SK-N-SH treated with all-trans-retinoic acid at 6 μM for 48 hours (cell line): ENCODE data around the gene MAGEB17.

ENCODE experiments used
- ATAC-seq: fragments of 200-7000 bp; cut with Tn5 transposase; 3 replicates; pipeline ENCODE4 v1.9.1; 2020; ENCODE audit warnings: mild to moderate bottlenecking, moderate library complexity
- ARNTL ChIP-seq: fragments of 450-650 bp; formaldehyde crosslinking; IDR thresholded peaks from 2 replicates; pipeline ENCODE4 v1.5.0; 2020; ENCODE audit warnings: low read depth, mild to moderate bottlenecking, moderate library complexity, borderline replicate concordance
- BACH2 ChIP-seq: fragments of 250-450 bp; sonication (Bioruptor Pico); IDR thresholded peaks from 2 replicates; pipeline ENCODE4 v1.9.0; 2021; ENCODE audit warnings: mild to moderate bottlenecking, borderline replicate concordance
- CSDC2 ChIP-seq: fragments of 250-450 bp; sonication (Bioruptor Pico); IDR thresholded peaks from 2 replicates; pipeline ENCODE4 v1.5.0; 2020; ENCODE audit warnings: mild to moderate bottlenecking, moderate library complexity
- CSRNP3 ChIP-seq: fragments of 250-450 bp; sonication (Bioruptor Pico); IDR thresholded peaks from 2 replicates; pipeline ENCODE4 v1.5.1; 2021; ENCODE audit warnings: mild to moderate bottlenecking, moderate library complexity
- ESRRG ChIP-seq: fragments of 250-450 bp; sonication (Bioruptor Pico); IDR thresholded peaks from 2 replicates; pipeline ENCODE4 v1.6.1; 2021; ENCODE audit warnings: mild to moderate bottlenecking
- GLIS3 ChIP-seq: fragments of 250-450 bp; sonication (Bioruptor Pico); IDR thresholded peaks from 2 replicates; pipeline ENCODE4 v1.5.0; 2020; ENCODE audit warnings: mild to moderate bottlenecking, moderate library complexity
- ISL1 ChIP-seq: fragments of 250-450 bp; sonication (Bioruptor Pico); IDR thresholded peaks from 2 replicates; pipeline ENCODE4 v2.1.2; 2022; ENCODE audit warnings: mild to moderate bottlenecking, moderate library complexity
- OSR1 ChIP-seq: fragments of 250-450 bp; sonication (Bioruptor Pico); IDR thresholded peaks from 2 replicates; pipeline ENCODE4 v1.8.0; 2022; ENCODE audit warnings: moderate library complexity, mild to moderate bottlenecking, inconsistent platforms
- PATZ1 ChIP-seq: fragments of 250-450 bp; sonication (Bioruptor Pico); IDR thresholded peaks from 2 replicates; pipeline ENCODE4 v1.8.0; 2020; ENCODE audit warnings: mild to moderate bottlenecking, moderate library complexity, borderline replicate concordance
- POU6F1 ChIP-seq: fragments of 250-450 bp; sonication (Bioruptor Pico); IDR thresholded peaks from 2 replicates; pipeline ENCODE4 v1.8.0; 2021; ENCODE audit warnings: low read depth, mild to moderate bottlenecking, moderate library complexity, borderline replicate concordance
- PPARA ChIP-seq: fragments of 250-450 bp; sonication (Bioruptor Pico); IDR thresholded peaks from 2 replicates; pipeline ENCODE4 v1.5.0; 2020; ENCODE audit warnings: mild to moderate bottlenecking, borderline replicate concordance
- RARB ChIP-seq: fragments of 250-450 bp; sonication (Bioruptor Pico); IDR thresholded peaks from 2 replicates; pipeline ENCODE4 v1.8.0; 2021; ENCODE audit warnings: mild to moderate bottlenecking, moderate library complexity
- SNAI2 ChIP-seq: fragments of 250-450 bp; sonication (Bioruptor Pico); IDR thresholded peaks from 2 replicates; pipeline ENCODE4 v1.5.0; 2020; ENCODE audit warnings: mild to moderate bottlenecking, moderate library complexity
- TCF4 ChIP-seq: fragments of 250-450 bp; sonication (Bioruptor Pico); IDR thresholded peaks from 2 replicates; pipeline ENCODE4 v1.8.0; 2021; ENCODE audit warnings: mild to moderate bottlenecking, moderate library complexity, borderline replicate concordance
- TOX ChIP-seq: fragments of 250-450 bp; sonication (Bioruptor Pico); IDR thresholded peaks from 2 replicates; pipeline ENCODE4 v1.8.0; 2021; ENCODE audit warnings: mild to moderate bottlenecking, moderate library complexity, borderline replicate concordance
- ZC3H10 ChIP-seq: fragments of 250-450 bp; sonication (Bioruptor Pico); IDR thresholded peaks from 2 replicates; pipeline ENCODE4 v1.5.1; 2021; ENCODE audit warnings: mild to moderate bottlenecking, moderate library complexity
- ZFP30 ChIP-seq: fragments of 450-650 bp; formaldehyde crosslinking; IDR thresholded peaks from 2 replicates; pipeline ENCODE4 v1.5.0; 2022; ENCODE audit warnings: mild to moderate bottlenecking, moderate library complexity
- ZNF565 ChIP-seq: fragments of 450-650 bp; formaldehyde crosslinking; conservative IDR thresholded peaks from 2 replicates; pipeline ENCODE4 v1.5.0; 2020; ENCODE audit warnings: low read depth, mild to moderate bottlenecking, moderate library complexity
- ZNF70 ChIP-seq: fragments of 450-650 bp; formaldehyde crosslinking; IDR thresholded peaks from 2 replicates; pipeline ENCODE4 v1.5.0; 2020; ENCODE audit warnings: mild to moderate bottlenecking, moderate library complexity
- ZNF8 ChIP-seq: fragments of 450-650 bp; formaldehyde crosslinking; IDR thresholded peaks from 2 replicates; pipeline ENCODE4 v1.5.0; 2020; ENCODE audit warnings: mild to moderate bottlenecking, moderate library complexity
- TF ChIP-seq, protein P1 (sequence below): fragments of 250-450 bp; sonication (Bioruptor Pico); IDR thresholded peaks from 2 replicates; pipeline ENCODE4 v1.5.0; 2020; ENCODE audit warnings: mild to moderate bottlenecking, moderate library complexity

Gene MAGEB17

DNA sequence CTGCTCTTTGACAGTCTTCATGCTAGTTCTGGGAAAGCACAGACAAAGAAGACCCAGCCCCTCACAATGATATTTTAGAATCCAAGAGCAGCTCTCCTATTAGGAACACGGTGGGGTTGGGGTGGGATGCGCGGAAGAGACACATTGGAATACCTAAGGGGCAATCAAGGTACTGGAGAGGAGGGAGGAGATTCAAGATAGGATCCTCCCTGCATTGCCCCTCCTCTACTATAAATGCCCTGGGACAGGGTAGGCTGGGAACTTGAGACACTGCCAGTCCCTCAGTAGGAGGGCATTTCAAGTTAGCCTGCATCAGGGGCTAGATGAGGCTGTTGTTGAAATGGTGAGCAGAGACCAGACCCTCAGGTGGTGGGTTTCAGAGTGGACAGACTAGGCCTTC lies 5.1 kb downstream of the MAGEB17 start:
- TF ChIP-seq ARNTL (CRISPR knock-in tag) (no peak), ZNF70 (CRISPR knock-in tag) (no peak), BACH2 (no peak), TOX (CRISPR knock-in tag) (no peak), CSRNP3 (CRISPR knock-in tag) (no peak), PPARA (CRISPR knock-in tag) (no peak), RARB (CRISPR knock-in tag) (no peak), PATZ1 (CRISPR knock-in tag) (no peak), CSDC2 (CRISPR knock-in tag) (no peak), ZNF8 (CRISPR knock-in tag) (no peak), ZC3H10 (no peak), GLIS3 (CRISPR knock-in tag) (no peak), ESRRG (CRISPR knock-in tag) (no peak), POU6F1 (no peak), TCF4 (CRISPR knock-in tag) (no peak), ISL1 (CRISPR knock-in tag) (no peak), ZNF565 (CRISPR knock-in tag) (no peak), SNAI2 (CRISPR knock-in tag) (no peak), ZFP30 (CRISPR knock-in tag) (no peak)
- TF ChIP-seq, protein P1, sequence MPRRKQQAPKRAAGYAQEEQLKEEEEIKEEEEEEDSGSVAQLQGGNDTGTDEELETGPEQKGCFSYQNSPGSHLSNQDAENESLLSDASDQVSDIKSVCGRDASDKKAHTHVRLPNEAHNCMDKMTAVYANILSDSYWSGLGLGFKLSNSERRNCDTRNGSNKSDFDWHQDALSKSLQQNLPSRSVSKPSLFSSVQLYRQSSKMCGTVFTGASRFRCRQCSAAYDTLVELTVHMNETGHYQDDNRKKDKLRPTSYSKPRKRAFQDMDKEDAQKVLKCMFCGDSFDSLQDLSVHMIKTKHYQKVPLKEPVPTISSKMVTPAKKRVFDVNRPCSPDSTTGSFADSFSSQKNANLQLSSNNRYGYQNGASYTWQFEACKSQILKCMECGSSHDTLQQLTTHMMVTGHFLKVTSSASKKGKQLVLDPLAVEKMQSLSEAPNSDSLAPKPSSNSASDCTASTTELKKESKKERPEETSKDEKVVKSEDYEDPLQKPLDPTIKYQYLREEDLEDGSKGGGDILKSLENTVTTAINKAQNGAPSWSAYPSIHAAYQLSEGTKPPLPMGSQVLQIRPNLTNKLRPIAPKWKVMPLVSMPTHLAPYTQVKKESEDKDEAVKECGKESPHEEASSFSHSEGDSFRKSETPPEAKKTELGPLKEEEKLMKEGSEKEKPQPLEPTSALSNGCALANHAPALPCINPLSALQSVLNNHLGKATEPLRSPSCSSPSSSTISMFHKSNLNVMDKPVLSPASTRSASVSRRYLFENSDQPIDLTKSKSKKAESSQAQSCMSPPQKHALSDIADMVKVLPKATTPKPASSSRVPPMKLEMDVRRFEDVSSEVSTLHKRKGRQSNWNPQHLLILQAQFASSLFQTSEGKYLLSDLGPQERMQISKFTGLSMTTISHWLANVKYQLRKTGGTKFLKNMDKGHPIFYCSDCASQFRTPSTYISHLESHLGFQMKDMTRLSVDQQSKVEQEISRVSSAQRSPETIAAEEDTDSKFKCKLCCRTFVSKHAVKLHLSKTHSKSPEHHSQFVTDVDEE: no peak
- no peak for ATAC-seq

- peak; percentile 61 for ATAC-seq
These were observed 8.2 kb downstream of the MAGEB17 start for GRCh38 chrX:16175329-16176061.

More at GRCh38 chrX:16175329-16176061, 8.2 kb downstream of the MAGEB17 start:
- TF ChIP-seq POU6F1: no peak
- no peak for TF ChIP-seq TCF4 (CRISPR knock-in tag)
- no peak for TF ChIP-seq ARNTL (CRISPR knock-in tag)
- no peak for TF ChIP-seq OSR1 (CRISPR knock-in tag)
- TF ChIP-seq TOX (CRISPR knock-in tag): no peak
